M059J (cell line): Measurements from ENCODE around the gene OXER1. TPM values are rescaled to one million over a fixed set of nuclear protein-coding genes. Genes with fewer than 3 reads are reported as not detected.

Experiments
- total RNA-seq: library from RNA; depleted of rRNA; stranded (reverse); fragments of >200 nt; shearing (Covaris generic); gene quantifications from 2 replicates; pipeline ENCODE4 v1.2.3, GENCODE V29; 2014; rRNA removed

Gene OXER1
- total RNA-seq, 1 experiment from 2014 or later: not detected

Other genes with a start within 250 kb of the OXER1 start
- gene MTA3, start 195.5 kb downstream of the OXER1 start, total RNA-seq: 14.6 and 25.0 TPM in 2 replicates
- gene HAAO, start 28.4 kb upstream of the OXER1 start, total RNA-seq: not detected in 2 replicates